Activated CD4-positive, CD25-positive, alpha-beta regulatory T cell treated with anti-CD3 and anti-CD28 coated beads, Interleukin-2, amount 50 U/mL, for 72 hours (primary cell): Measurements from ENCODE around the gene GET4.

ENCODE experiments used
- DNase-seq: peaks from one replicate; pipeline ENCODE4 v3.0.0; 2021

The GET4 gene

GRCh38 chr7:901388-902154 is 25.2 kb downstream of the GET4 start:
- DNase-seq, result peak; percentile 64

- DNase-seq, result no peak
Observed at GRCh38 chr7:902996-903395, 26.6 kb downstream of the GET4 start.

GRCh38 chr7:903921-904755 is 27.8 kb downstream of the GET4 start:
- DNase-seq, result no peak

GRCh38 chr7:904847-905246 is 28.5 kb downstream of the GET4 start:
- no peak for DNase-seq

GRCh38 chr7:906776-907157 is 30.4 kb downstream of the GET4 start:
- DNase-seq, result no peak

GRCh38 chr7:907158-907980 is 31.0 kb downstream of the GET4 start:
- no peak for DNase-seq

GRCh38 chr7:908159-908581 is 31.8 kb downstream of the GET4 start:
- no peak for DNase-seq

- peak; percentile 80 for DNase-seq
Observed at GRCh38 chr7:908591-909357, 32.4 kb downstream of the GET4 start.

- no peak for DNase-seq
Observed at GRCh38 chr7:909358-910329, 33.3 kb downstream of the GET4 start.

- DNase-seq, result no peak
Observed at GRCh38 chr7:910441-910861, 34.1 kb downstream of the GET4 start.

- DNase-seq, result no peak
Observed at GRCh38 chr7:910931-911431, 34.6 kb downstream of the GET4 start.

GRCh38 chr7:911791-912480 is 35.6 kb downstream of the GET4 start:
- no peak for DNase-seq

GRCh38 chr7:913736-914520 is 37.6 kb downstream of the GET4 start:
- DNase-seq, result no peak

- no peak for DNase-seq
Observed at GRCh38 chr7:914521-915194, 38.3 kb downstream of the GET4 start.

- DNase-seq, result no peak
Observed at GRCh38 chr7:915291-916218, 39.2 kb downstream of the GET4 start.

GRCh38 chr7:916291-916941 is 40.1 kb downstream of the GET4 start:
- DNase-seq, result no peak
